Kasumi-1 (cell line): Measurements from ENCODE around the gene NPY4R.
"Not testable (repeated sequence)": the region's sequence is repeated elsewhere in the genome, so short reads cannot be mapped to it uniquely, and the experiment has no call there.

Experiments used
- DNase-seq, 2 experiments: peaks; one replicate each; lab custom pipeline; 2025; lab: John Stamatoyannopoulos, UW

NPY4R gene

GRCh38 chr10:46455992-46456391 is 9.8 kb downstream of the NPY4R start:
- not testable (repeated sequence) for DNase-seq

- not testable (repeated sequence) for DNase-seq
Measured at GRCh38 chr10:46451365-46451764, 14.4 kb downstream of the NPY4R start.

- not testable (repeated sequence) for DNase-seq
Measured at GRCh38 chr10:46450829-46451228, 14.9 kb downstream of the NPY4R start.

- DNase-seq = not testable (repeated sequence)
Measured at GRCh38 chr10:46447439-46447838, 18.3 kb downstream of the NPY4R start.

GRCh38 chr10:46445389-46446122 is 20.2 kb downstream of the NPY4R start:
- DNase-seq = not testable (repeated sequence)

- DNase-seq = not testable (repeated sequence)
Measured at GRCh38 chr10:46443422-46443821, 22.3 kb downstream of the NPY4R start.

GRCh38 chr10:46442706-46443275 is 23.0 kb downstream of the NPY4R start:
- DNase-seq = not testable (repeated sequence)

GRCh38 chr10:46441837-46442278 is 23.9 kb downstream of the NPY4R start:
- not testable (repeated sequence) for DNase-seq

GRCh38 chr10:46440942-46441341 is 24.8 kb downstream of the NPY4R start:
- not testable (repeated sequence) for DNase-seq

- not testable (repeated sequence) for DNase-seq
Measured at GRCh38 chr10:46423550-46423949, 42.2 kb downstream of the NPY4R start.

GRCh38 chr10:46419570-46420379 is 46.0 kb downstream of the NPY4R start:
- DNase-seq = not testable (repeated sequence)

GRCh38 chr10:46418283-46418682 is 47.5 kb downstream of the NPY4R start:
- DNase-seq = not testable (repeated sequence)

- not testable (repeated sequence) for DNase-seq
Measured at GRCh38 chr10:46415291-46415690, 50.5 kb downstream of the NPY4R start.

- DNase-seq = not testable (repeated sequence)
Measured at GRCh38 chr10:46412665-46413064, 53.1 kb downstream of the NPY4R start.

GRCh38 chr10:46411123-46411522 is 54.6 kb downstream of the NPY4R start:
- DNase-seq = not testable (repeated sequence)
